Measurements from ENCODE around the gene RBM33.
"Not testable (repeated sequence)": the region's sequence is repeated elsewhere in the genome, so short reads cannot be mapped to it uniquely, and the experiment has no call there.

RBM33 gene

DNA sequence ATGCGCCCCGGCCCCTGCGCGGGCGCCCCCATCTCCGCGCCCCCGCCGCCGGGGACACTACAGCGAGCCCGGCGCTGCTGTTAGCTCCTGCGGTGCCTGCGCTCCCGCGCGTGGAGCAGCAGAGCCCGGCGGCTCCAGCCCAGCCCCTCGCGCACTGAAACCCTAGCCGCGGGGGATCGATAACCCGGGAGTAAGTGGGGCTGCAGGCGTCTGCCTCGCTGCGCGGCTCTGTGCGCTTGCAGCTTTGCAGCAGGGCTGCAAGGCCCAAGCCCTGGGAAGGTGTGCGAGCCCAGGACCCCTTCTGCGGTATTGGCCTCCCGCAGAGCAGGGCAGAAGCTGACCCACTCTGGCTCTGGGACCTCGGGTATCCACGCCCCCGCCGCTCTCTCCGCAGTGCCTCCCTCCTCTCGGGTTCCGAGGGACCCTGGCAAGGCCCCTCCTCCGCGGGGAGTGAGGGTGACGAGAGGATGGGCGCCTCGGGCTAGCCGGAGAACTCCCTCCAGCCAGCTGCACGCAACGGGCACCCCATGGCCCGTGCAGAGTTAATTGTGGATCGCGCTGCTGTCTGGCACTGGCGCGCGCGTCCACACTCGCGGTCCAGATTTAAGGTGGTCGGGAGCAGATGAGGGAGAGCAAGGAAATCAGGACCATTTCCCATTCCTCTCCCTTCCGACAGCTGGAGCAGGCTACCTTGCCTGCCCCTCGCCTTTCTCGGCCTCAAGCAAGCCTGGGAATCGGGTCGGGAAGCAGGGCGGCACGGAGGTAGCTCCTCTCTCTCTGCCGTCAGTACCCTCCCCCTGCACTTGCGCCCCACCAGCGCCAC, 165.7 kb downstream of the RBM33 start:
- no peak for DNase-seq (ENCODE audit: low read depth)

- no peak for DNase-seq (ENCODE audit: low read depth)
Observed at GRCh38 chr7:155810770-155811559, 166.5 kb downstream of the RBM33 start.

DNA sequence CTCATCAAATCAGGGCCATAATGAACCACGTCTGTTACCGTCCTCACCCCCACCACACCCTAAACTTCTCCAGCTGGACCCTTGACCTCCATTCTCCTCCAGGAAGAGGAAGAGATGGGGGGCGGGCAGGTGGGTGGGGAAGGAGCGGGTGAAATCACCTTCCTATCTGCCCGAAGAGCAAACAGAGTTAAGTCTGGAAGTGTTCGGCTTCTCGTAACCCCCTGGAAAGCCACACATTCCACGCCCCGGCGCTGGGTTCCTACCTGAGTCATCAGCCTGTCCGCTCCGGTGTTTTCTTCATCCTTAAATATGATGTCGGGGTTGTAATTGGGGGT, 167.1 kb downstream of the RBM33 start:
- DNase-seq (ENCODE audit: low read depth): no peak

- DNase-seq (ENCODE audit: low read depth): no peak
Observed at GRCh38 chr7:155811895-155812761, 167.7 kb downstream of the RBM33 start, which contains the start of gene SHH. Gene SHH (minus strand): TSS chr7:155812463. CDS start chr7:155812122, 341 bp downstream.

DNA sequence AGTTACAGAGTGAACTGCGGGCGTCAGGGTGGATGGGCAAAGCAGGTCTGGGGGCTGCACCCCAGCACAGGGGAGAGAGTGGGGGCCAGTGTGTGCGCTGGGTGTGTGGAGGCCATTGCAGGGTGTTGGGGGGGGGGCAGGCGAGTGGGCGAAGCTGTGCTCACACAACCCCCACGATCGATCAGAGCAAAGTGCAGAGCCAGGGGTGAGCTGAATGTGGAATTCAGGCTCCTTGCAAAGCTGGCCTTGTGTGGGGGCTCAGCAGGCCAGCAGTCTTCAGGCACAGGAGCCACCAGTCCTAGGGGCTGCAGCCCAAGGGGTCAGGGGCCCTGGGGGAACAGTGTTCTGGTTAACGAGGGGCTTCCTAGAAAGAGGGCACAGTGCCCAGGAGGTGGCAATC, 168.7 kb downstream of the RBM33 start:
- DNase-seq (ENCODE audit: low read depth): no peak

- DNase-seq (ENCODE audit: low read depth): no peak
Observed at GRCh38 chr7:155813546-155814315, 169.3 kb downstream of the RBM33 start.

DNA sequence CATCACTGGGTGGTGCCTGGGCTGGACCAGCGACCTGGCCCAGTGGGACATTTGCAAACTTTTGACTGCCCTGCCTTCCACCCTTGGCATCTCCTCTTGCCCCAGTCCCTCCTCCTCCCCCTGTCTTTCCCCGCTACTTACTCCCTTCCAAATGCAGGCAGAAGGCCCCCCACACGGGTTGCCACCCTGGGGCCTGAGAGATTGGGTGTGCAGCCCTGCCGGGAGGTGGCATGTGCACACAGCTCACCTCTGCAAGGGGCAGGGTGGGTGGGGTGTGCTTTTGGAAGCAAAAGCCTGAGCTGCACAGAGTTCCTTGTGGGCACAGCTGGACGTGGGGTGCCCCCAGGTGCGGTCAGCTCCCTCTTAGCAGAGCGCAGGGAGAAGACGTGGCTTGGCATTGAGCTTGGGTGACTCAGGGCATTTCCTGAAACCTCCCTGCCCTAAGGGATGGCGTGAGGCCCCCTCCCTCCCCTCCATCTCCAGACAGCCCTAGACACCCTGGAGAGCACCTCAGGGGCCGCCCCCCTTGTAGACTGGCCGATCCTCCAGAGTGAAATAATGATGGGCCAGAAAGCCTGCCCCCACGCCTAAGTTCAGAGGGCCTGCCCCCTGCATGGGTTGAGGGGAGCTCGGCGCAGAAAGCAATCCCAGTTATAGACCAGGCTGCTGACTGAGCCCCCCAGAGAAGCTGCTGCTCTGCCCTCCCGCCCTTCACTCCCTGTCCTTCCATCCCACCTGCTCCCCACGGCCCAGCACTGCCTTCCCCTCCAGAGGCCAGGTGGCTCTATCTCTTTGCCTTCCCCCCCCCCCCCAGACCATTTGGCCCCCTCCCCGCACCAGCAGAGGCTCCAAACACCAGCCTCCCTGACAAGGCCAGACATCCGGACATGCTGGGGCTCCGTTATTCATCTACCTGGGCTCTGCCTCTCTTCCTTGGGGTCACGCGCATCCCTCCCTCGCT, 170.1 kb downstream of the RBM33 start:
- DNase-seq (ENCODE audit: low read depth): no peak

GRCh38 chr7:155815332-155816191, 171.1 kb downstream of the RBM33 start:
- peak; percentile 13 for DNase-seq (ENCODE audit: low read depth)

- DNase-seq (ENCODE audit: low read depth): no peak
Observed at GRCh38 chr7:155816192-155816508, 171.7 kb downstream of the RBM33 start.

- DNase-seq (ENCODE audit: low read depth): no peak
Observed at GRCh38 chr7:155816996-155817395, 172.5 kb downstream of the RBM33 start.

DNA sequence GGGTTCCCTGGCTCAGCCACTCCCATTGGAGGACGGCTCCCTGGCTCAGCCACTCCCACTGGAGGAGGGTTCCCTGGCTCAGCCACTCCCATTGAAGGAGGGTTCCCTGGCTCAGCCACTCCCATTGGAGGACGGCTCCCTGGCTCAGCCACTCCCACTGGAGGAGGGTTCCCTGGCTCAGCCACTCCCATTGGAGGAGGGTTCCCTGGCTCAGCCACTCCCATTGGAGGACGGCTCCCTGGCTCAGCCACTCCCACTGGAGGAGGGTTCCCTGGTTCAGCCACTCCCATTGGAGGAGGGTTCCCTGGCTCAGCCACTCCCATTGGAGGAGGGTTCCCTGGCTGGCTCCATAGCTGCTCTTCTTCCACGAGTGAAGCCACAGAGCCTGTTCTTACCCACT, 173.1 kb downstream of the RBM33 start:
- not testable (repeated sequence) for DNase-seq (ENCODE audit: low read depth)

- DNase-seq (ENCODE audit: low read depth): no peak
Observed at GRCh38 chr7:155818154-155818819, 173.8 kb downstream of the RBM33 start.

DNA sequence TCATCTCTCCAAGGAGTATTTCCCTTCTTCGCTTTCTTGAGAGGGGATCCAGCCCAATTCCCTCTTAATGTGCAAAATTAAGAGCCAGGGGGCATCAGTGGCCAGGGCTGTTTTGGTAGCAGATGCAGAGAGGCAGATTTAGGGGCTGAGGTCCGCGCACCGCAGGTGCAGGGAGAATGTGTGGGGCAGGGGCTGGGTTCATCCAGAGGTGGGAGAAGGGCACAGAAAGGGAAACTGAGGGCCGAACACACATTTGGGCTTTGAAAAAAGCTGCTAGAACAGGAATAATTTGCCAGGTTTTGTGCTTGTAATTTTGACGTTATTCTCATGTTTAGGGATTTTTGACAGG, 174.3 kb downstream of the RBM33 start:
- DNase-seq (ENCODE audit: low read depth): no peak

GRCh38 chr7:155819186-155819585, 174.7 kb downstream of the RBM33 start:
- no peak for DNase-seq (ENCODE audit: low read depth)

GRCh38 chr7:155820246-155820645, 175.8 kb downstream of the RBM33 start:
- DNase-seq (ENCODE audit: low read depth): no peak

DNA sequence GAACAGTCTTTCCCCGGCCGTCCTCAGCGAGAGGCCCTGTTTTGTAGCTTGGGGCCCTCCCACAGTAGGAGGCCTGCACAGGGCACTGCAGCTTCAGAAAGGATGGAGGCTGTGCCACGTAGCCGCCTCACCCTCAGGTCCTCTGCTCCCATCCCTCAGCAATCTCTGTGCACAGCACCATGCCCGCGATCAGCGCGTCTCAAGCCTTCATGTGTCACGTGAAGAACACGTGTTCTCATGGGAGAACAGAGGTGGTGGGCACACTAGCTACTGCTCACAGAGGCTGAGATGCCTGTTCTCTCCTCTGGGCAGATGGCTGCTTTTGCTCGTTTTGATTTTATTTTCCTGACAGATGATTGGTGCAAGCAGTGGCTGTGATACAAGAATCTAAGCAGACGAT, 176.3 kb downstream of the RBM33 start:
- DNase-seq (ENCODE audit: low read depth): no peak

- no peak for DNase-seq (ENCODE audit: low read depth)
Observed at GRCh38 chr7:155821851-155822250, 177.4 kb downstream of the RBM33 start.

- no peak for DNase-seq (ENCODE audit: low read depth)
Observed at GRCh38 chr7:155824227-155824886, 179.9 kb downstream of the RBM33 start.

DNA sequence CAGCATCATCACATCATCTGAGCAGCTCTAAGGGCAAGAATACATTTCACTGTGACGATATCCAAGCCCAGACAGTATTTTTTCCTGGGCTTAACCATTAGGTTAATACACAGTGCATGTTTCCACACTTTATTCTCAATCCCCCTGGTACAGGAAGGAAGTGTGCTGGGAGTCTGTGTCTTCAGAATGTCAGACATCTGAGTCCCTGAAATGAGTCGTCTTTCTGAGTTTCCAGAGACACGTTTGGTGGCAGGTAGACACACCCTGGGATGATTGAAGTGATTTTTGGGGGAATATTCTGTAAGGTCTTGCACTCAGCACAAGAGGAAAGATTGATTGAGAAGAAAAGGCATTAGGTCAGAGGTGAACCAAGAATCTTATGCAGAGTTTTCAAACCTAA, 180.9 kb downstream of the RBM33 start:
- no peak for DNase-seq (ENCODE audit: low read depth)
